SK-N-SH (cell line): Measurements from ENCODE around the gene WFDC11.

Source experiments
- CTCF ChIP-seq: fragments of 200-600 bp; sonication (generic); IDR thresholded peaks from 2 replicates; pipeline ENCODE4 v1.6.1; 2017; ENCODE audit warnings: antibody characterized with exemption, mild to moderate bottlenecking, moderate library complexity
- FOXM1 ChIP-seq: IDR thresholded peaks from 2 replicates; pipeline ENCODE4 v1.4.0; 2012; ENCODE audit warnings: low read depth, mild to moderate bottlenecking
- POLR2AphosphoS5 ChIP-seq: IDR thresholded peaks from 2 replicates; pipeline ENCODE4 v1.6.1; 2012; ENCODE audit warnings: low read depth, low read length
- SIN3A ChIP-seq: IDR thresholded peaks from 2 replicates; pipeline ENCODE4 v1.6.1; 2012; ENCODE audit warnings: low read depth, mild to moderate bottlenecking, low read length, moderate library complexity, borderline replicate concordance
- TEAD4 ChIP-seq: IDR thresholded peaks from 2 replicates; pipeline ENCODE4 v1.4.0; 2012; ENCODE audit warnings: mild to moderate bottlenecking, borderline replicate concordance; ENCODE audit not compliant: insufficient read depth

DNA sequence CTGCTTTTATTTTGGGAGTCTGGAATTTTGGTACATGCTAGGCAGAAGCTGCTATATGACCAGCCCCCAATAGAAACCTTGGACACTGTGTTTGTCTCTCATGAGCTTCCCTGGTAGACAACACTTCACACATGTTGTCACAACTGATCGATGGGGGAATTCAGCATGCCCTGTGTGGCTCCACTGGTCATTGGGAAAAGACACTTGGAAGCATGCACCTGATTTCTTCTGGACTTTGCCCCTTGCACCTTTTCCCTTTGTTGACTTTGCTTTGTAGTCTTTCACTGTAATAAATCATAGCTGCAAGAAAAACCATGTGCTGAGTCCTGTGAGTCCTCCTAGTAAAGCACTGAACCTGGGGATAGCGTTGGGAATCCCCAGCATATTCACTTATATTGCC is 48.4 kb downstream of the WFDC11 start:
- no peak for TF ChIP-seq FOXM1
- TF ChIP-seq TEAD4 = no peak
- TF ChIP-seq SIN3A = no peak
- TF ChIP-seq POLR2AphosphoS5 = no peak
- no peak for TF ChIP-seq CTCF
